Measurements from ENCODE around the gene ITPR2.
"Not testable (repeated sequence)": the region's sequence is repeated elsewhere in the genome, so short reads cannot be mapped to it uniquely, and the experiment has no call there.

DNA sequence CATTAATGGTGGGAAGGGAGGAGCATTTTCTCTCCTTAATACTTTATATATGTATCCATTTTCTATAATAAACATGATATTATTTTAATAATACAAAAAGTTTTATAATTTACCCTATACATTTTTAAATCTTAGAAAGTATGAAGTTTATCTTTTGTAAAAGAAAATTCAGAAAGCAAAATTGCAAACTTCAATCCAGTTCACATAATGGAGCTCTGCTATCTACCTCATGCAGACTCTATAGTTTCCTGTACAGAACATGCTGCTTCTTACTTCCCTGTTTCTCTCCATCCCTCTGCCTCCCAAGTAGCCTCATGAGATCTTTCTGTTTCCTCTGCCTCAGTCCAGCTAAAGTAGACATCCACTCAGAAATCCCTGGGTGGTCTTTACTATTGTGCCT is 402.4 kb downstream of the ITPR2 start:
- not testable (repeated sequence) for TF ChIP-seq POLR2AphosphoS5, POLR2A (IDR thresholded peaks at IDR 0.05; ENCODE audit: low read depth, low read length)

Data from GM12892 (cell line).